HTR-8/SVneo (cell line): Measurements from ENCODE around the gene SEMA5A.
A peak's percentile ranks its signal among the peaks of the same experiment; 100 is the strongest.

Experiments
- DNase-seq: peaks from one replicate; pipeline ENCODE4 v3.0.0; 2011; ENCODE audit warnings: low spot score, mixed read lengths; ENCODE audit not compliant: insufficient read length
- FAIRE-seq: peaks from 2 replicates; lab custom pipeline; 2011; peaks lifted over from hg19 to GRCh38; lab: Jason Lieb, UNC

The SEMA5A gene

DNA sequence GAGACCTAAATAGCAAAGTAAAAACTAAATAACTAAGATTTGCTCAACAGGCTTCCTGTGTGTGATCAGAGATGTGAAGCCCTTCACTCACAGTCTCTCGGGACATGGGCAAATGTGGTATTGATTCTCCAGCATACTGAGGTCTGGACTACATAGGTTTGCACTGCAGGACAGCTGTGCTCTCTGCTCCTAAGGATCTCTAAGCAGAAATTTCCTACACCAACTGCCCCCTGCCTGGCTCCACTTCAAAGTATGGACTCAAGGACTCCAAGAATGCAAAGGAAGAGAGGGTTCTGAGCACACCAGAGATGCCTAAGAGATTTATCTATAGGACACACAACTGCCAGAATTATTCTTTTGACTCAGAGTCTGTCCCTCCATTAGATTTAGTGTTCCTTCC is 487.2 kb downstream of the SEMA5A start:
- DNase-seq (no peak), FAIRE-seq (no peak)

DNA sequence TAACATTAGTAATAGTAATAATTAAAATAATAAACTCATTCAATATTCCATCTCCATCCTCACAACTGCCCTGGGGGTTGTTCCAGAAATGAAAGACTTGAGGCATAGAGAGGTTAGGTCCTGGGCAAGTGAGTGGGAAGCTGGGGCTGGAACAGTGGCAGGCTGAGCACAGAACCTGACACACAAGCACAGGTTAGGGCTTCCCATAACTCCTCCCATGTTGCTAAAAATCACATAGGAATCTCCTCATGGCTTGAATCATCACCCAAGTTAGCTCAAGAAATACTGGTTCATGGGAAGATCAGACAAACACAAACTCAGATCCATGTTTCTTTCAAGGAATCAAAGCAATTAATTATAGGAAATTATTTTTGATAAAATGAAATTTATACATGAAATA is 487.7 kb downstream of the SEMA5A start:
- DNase-seq, result no peak
- no peak for FAIRE-seq

DNA sequence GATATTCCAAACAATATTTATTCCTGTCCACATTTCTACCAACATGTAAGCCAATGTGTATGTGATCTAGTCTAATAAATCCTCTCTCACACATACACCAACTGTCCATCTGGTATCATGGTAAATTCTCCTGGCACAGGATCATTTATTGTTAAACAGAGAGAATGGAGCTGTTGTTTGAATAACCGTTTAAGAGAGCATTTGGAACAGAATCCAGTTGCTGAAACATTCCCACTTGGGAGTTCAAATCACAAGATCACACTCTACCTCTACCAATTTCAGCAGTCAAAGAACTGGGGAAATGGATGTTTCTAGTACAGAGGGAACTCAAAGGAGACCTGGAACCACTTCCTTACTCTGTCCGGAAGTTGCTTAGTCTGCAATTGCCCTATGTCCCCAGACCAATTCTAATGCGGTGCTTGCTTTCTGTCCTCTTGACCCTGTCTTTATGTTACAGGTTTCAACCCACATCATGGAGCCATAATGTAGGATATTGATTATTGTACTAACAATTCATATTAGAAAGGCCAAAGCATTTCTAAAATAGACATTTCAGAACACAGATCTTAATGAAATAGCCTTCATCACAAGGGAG is 488.4 kb downstream of the SEMA5A start:
- FAIRE-seq (no peak), DNase-seq (no peak)

DNA sequence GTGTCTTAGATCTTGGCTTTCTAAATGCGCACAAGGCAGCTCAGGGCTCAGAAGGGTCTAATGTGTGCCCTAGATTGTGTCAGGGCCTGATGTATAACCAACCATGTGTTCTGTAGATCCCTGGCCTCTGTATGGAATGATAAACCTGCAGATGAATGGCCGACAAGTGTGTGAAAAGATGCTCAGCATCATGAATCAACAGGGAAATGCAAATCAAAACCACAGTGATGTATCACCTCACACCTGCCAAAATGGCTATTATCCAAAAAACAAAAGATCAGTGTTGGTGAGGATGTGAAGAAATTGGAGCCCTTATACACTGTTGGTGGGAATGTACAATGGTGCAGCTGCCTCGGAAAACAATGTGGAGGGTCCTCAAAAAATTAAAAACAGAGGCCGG is 489.8 kb downstream of the SEMA5A start:
- DNase-seq, result no peak
- no peak for FAIRE-seq

DNA sequence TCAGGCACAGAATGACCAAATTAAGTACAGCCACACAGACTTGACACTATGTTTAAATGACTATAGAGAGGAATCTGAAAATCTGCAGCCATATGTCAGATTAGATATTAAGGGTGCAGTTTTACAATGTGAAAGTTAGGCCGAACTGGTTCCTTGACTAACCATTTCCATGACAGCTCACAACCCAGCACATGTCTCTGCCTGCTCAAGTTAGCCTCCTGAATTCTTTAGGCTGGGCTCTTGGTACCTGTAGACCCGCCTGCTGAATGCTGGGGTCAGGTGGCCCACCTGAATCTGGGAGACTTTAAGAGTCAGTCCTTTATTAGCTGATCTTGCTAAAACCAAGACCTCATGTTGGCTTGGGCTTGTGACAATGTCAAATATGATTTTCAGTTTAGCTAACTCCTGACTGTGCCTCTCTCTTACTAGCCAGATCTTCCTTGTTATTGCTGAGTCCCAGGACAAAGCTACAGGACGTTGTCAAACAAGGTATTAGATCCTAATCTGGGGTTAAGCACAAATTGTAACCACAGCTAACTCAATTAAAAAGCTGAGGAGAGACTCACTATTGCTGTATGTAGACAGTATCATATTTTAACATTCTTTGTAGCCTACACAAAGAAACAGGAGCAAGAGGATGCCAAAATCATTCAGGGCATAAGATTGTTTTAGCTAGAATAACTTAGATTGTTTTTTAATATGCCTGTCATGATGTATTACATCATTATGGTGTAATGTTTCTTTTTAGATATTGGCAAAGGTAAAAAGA is 490.9 kb downstream of the SEMA5A start:
- DNase-seq (no peak), FAIRE-seq (peak; percentile 81)

DNA sequence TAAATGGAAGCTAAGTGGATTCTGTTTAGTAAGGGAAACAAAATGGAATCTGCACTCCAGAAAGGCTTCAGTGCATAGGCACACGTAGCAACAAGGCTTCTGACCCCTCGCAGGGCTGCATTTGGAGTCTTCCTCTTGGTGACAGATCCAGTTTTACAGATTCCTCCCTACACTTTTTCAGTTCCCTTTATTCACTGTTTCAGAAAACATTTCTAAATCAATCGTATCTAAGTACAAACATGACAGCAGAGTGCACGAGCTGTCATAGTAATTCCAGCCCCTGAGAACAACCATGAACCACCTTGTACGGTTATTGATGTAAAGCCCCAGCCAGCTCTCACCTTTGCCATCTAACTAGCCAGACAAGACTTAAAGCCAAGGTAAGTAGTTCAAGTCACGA is 491.6 kb downstream of the SEMA5A start:
- DNase-seq (no peak), FAIRE-seq (no peak)

DNA sequence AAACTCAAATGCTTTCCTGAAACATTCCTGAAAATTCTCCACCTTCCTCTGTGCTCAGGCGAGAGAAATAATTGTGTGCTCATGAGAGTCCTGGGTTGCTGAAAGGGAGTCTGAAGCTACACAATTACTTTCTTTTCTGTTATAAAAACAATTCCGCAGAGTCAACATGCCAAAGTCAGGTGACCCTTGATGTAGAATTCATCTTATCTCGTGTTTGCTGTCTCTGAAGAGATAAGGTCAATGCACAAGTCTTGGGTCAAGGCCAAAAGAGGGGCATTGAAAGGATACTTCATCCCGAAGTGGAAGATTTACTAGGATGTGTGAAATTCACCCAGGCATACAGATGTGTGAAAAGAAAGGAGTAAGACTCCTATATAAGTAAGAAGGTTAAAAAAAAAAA is 493.5 kb downstream of the SEMA5A start:
- FAIRE-seq (no peak), DNase-seq (no peak)

DNA sequence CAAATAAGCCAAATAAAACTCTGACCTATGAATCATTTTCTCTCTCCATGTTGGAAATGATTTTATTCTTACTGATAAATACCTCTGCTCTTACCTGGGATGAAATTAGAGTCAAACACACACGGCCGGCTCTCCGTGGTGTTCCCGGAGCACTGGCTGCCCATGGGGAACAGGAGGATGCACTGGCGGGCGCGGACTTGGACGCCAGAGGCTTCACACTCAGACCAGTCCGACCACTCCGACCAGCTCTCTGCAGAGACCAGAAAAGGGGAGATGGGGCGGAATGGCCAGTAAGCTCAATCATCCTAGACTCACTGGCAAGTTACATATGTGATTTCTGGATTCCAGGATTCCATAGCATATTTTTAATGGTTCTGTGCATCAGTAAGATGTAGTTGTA is 494.1 kb downstream of the SEMA5A start:
- no peak for FAIRE-seq
- DNase-seq, result no peak

DNA sequence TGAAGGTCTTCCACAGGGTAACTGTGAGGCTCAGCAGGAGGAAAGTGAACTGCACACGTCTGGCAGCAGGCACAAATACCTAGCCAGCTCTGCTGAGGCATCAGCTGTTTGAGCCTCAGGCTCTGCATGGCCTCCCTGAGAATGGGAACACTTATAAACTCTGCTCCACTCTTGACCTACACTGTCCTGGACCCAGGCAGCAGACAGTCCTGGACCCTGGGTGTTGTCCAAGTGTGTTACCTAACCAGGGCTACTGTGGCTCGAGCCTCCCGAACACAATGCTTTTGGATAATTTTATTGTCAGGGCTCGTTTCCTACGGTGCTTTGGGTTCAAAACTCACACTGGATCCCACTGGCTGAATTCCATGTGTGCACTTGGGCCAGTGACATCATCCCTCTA is 497.9 kb downstream of the SEMA5A start:
- FAIRE-seq (no peak), DNase-seq (no peak)

DNA sequence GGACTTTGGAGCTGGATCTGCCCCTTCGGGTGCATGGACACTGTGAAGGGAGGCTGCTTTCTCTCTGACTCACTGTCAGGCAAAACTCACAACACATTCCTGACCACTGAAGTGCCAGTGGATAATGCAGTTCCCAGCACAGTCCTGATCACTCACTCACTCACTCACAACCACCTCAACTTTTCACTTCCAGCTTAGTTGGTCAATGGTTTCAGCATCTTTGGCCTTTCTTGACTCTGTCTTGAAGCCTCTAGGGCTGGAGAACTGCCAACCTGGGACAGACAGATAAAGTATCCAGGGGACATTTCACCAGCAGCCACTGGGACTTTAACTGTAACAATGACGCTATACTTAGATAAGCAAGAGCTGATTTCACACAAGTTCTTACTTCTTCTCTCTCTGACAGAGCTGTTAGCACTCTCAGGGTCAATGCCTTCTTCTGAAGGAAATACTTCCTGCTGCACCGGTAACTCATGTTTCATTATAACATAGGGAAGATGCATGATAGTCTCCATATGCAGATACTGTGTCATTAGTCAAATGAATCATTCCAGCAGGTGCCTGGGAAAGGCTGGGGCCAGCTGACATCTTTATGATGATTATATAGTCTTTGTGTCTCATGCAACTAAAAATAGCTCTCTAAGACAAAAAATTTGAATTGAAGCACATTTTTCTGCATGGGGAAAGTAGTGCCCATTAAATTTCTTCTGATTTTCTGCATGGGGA is 499.0 kb downstream of the SEMA5A start:
- peak; percentile 93 for FAIRE-seq
- peak; percentile 82 for DNase-seq

DNA sequence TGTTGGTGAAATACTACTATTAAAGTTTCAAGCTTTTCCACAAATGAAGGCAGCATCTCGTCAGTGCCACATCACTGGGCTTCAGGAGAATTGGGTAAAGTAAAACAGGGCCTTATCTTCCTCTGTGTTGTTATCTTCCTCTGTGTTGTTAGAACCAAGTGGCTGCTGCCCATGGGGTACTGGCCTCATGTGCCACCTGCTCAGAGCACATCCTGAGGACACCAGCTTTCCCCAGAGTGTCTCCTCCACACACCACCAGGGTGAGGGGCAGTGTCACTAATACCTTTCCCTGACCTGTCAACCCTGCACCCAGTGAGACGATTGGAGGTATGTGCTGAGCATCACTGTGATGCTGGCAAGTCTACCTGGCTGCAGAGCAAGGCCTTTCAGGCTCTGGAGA is 499.9 kb downstream of the SEMA5A start:
- no peak for DNase-seq
- no peak for FAIRE-seq

DNA sequence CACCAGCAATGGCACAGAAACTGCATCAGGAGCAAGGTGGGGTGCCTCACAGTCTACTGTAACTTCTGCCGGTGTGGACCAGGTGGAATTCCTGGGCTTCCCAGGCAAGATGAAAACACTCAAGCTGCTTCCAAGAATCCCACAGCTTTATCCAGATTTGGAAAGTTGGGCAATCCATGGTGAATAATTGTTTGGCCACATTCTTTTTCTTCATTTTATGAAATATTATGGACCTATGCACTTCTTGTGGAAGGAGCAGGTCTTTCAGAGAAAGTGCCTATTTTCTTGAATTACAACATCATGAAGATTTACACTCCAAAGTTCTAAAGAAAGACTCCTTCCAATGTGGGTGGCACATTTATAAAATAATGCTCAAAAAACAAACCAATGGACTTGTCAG is 503.6 kb downstream of the SEMA5A start:
- DNase-seq (no peak), FAIRE-seq (no peak)

DNA sequence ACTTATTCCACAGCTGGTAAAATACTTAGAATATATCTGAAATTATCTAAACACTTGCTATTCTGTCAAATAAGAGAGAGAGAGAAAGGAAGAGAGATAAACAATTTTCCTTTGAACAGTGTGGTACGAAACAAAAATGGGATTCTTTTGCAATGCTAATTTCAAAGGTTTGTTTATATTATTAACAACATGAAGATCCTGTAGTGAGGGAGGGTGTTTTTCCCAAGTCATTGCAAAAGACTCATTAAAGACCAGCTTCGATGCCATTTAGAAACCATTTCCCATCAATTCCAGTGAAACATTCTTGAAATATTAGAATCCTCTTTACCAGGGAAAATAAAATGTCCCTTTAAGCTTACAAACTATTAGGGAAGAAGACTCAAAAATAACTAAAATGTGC is 505.4 kb downstream of the SEMA5A start:
- FAIRE-seq, result no peak
- DNase-seq, result no peak

DNA sequence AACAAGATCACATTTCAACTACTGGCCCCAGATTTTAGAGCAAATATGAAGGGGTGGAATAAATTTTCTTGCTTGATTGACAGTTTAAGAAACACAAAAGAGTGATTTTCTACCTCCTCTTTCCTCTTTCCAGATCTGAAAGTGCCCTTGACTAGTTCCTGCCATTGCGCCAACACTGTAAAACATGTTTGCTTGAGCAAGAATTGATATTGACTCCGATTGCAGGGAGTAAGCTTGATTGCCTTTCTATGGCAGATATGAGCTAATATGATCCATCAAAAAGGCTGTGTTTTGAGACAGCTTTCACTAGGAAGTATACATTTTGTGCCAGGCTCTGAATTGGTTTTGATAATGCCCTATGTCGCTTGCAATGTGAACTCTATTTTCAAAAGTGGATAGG is 508.8 kb downstream of the SEMA5A start:
- FAIRE-seq, result no peak
- no peak for DNase-seq

DNA sequence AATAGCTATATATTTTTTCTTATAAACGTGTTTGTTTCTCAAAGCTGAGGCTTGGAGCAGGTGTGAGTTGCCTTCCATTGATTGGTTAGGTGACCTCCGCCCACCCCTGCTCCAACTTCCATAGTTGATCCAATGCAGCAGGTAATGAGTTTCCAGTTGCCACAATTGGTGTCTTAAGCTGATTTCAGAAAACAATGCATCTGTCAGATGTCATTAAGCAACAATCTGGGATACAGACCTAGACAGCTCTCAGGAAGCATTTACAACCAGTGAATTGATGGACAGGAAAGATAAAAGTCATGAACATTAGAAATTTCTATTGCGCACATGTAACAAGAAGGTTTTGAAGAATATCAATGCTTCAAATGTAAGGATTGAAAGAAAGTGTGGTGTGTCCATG is 510.5 kb downstream of the SEMA5A start:
- FAIRE-seq (no peak), DNase-seq (no peak)

DNA sequence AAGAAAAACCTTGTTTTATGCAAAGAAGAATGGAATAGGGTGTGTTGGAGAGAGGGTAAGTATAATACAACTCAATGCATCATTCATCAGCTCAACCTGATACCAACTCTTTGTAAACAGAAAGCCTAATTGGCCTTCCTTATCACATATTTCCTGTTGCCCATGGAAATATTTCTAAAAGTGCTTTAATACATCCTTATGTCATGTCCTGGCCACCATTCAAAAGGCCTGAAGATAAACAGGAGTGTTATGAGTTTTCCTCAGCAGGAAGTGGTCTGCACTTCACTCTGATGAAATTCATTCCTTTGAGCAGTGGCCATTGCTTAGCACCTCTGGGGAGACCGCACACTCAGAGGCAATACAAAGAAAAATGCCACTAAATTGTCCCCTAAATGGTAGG is 511.2 kb downstream of the SEMA5A start:
- peak; percentile 40 for DNase-seq
- FAIRE-seq, result peak; percentile 67

DNA sequence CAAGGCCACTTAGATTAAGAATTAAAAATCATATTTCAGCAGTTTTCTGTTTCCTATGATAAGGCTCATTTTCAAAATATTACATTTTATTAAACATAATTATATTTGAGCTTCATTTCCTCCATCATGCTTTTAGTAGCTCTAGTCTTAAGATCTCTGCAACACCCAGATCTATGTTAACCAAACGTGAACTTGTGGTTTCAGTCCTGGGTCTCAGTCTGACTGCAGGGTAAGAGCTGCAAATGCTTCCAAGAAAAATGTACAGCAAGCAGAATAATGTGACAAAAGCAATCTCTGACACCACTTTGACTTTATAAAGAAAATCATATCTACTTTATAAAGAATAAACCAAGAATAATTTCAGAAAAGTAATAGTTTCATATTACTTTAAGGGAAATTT is 512.4 kb downstream of the SEMA5A start:
- FAIRE-seq (no peak), DNase-seq (no peak)

DNA sequence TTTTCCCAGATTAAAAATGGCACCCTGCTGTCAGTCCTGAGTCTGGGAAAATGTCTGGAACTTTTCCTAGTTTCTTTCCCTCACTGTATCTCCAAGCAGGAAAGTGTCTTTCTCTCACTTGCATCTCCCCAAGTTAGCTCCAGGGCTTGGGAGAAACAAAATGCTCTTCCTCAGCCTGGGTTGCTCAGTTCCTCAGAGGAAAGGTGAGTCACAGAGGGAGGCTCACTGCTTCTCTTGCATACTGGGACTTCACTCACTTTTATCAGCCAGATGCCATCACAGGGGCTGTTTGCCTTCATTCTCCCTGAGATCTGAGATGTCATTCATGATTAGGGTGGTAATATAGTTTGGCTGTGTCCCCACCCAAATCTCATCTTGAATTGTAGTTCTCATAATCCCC is 519.9 kb downstream of the SEMA5A start:
- peak; percentile 23 for FAIRE-seq
- DNase-seq, result no peak

DNA sequence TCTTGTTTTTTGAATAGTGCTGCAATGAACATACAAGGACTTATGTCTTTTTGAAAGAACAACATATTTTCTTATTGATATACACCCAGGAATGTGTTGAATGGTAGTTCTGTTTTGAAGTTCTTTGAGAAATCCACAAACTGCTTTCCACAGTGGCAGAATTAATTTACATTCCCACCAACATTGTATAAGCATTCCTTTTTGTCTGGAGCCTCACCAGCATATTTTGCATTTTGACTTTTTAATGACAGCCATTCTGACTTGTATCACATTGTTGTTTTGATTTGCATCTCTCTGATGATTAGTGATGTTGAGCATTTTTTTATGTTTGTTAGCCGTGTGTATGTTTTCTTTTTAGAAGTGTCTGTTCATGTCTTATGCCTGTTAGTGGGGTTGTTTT is 524.9 kb downstream of the SEMA5A start:
- FAIRE-seq, result no peak
- no peak for DNase-seq

DNA sequence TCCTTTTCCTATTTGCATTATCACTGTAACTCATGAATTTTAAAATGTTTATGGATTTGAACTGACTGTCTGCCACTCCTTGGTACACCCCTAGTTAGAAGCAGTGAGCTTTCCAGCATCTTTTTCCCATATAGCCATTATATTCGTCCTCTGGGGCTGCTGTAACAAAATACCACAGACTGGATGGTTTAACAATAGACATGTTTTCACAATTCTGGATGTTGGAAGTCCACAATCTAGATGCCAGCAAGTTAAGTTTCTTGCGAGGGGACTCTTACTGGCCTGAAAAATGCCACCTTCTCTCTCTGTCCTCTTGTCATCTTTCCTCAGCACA is 530.0 kb downstream of the SEMA5A start:
- peak; percentile 4 for FAIRE-seq
- DNase-seq, result no peak

DNA sequence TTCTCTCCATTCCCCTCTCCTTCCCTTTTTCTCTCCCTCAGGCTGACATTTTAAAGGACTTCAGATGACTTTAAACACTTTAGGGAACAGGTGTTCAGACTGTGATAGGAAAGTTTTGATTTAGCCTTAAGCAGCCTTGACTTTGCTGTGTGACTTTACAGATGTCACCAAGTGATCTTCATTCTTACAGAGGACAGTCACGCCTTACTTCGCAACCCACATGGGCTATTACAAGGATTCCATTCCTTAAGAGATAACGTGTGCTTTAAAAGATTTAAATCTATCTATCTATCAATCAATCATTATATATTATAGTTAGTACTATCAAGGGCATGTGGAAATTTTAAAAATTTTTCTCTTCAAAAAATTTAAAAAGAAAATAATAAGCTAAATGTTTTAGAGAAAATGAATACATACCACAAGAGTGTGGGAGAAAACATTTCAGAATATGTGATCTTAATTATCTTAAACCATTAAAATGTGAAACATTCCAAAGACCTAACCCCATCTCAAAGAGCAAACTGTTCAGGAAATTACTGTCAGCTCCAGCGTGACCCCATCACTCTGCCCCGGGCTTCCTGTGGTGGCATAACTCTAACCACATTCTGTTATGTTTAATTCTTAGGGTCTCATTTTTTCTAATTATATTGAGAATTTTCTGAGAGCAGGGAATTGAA is 530.5 kb downstream of the SEMA5A start:
- DNase-seq (peak; percentile 47), FAIRE-seq (peak; percentile 26)
